Dendritic cell treated with granulocyte-macrophage colony-stimulating factor and Interleukin-4, amounts not matched to agents 40 ng/mL and 50 ng/mL, for 4 days (primary cell): Measurements from ENCODE around the gene CCNL1.

Source experiments
- H3K27ac Mint-ChIP-seq: one replicate; pipeline ENCODE4 v1.8.0; 2022; ENCODE audit warnings: mild to moderate bottlenecking, mixed read lengths
- H3K27me3 Mint-ChIP-seq: one replicate; pipeline ENCODE4 v1.8.0; 2022; ENCODE audit warnings: mild to moderate bottlenecking, mixed read lengths
- H3K36me3 Mint-ChIP-seq: one replicate; pipeline ENCODE4 v1.8.0; 2022; ENCODE audit warnings: low read depth, mixed read lengths
- H3K4me1 Mint-ChIP-seq: one replicate; pipeline ENCODE4 v1.8.0; 2022; ENCODE audit warnings: low read depth, mixed read lengths
- H3K4me3 Mint-ChIP-seq: one replicate; pipeline ENCODE4 v1.8.0; 2022; ENCODE audit warnings: mild to moderate bottlenecking, moderate library complexity, mixed read lengths
- H3K9me3 Mint-ChIP-seq: one replicate; pipeline ENCODE4 v1.8.0; 2022; ENCODE audit warnings: mixed read lengths
- intact Hi-C: fragments of 100-400 bp; cut with micrococcal nuclease; formaldehyde crosslinking; loops from one replicate; pipeline ENCODE4 v1.15.0; 2022

Gene CCNL1

DNA sequence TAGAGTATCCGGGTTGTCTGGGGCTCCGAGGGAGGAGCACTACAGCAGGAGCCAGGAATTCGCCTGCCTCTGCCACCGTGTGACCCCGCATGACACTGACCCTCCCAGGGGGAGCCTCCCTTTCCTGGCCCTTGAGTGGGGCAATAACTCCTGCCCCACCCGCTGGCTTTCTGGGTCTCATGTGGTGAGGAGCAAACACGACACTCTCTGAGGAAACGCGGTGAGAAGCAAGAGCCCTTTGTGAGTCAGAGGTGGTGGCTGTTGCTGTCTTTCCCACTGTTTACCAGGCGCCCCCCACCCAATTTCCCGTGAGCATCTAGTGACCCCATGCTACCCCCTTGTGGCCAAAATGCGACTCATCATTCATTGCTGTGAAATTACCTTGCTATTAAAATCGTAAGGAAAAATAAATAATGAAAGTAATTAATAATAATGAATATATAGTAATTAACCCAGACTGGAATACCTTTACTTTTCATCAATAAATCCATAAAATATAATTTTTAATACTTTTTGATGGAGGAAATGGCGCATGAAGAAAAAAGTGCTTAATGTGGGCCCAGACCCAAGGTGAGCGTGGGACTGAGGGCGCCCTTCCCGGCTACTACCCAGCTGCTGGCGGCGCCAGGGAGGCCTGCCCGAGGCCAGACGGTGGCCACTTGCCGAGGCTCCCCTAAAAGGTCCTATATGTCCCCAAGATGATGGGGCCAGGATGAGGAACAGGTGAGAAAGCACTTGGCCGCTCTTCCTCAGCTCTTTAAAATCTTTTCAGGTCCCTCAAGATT, 29.3 kb downstream of the CCNL1 start:
- Mint-ChIP-seq H3K27ac (no peak overlapping the region), H3K27me3 (peaks cover 5% of the 10 kb centered on the region), H3K9me3 (no peaks in the 10 kb centered on the region), H3K36me3 (peaks cover 3% of the 10 kb centered on the region), H3K4me3 (no peak overlapping the region), H3K4me1 (peaks cover 27% of the 10 kb centered on the region)
- intact Hi-C loops, result loop anchor here (10.0 kb wide), 1 partner anchor 426 kb away; no protein-coding TSS in a partner anchor

DNA sequence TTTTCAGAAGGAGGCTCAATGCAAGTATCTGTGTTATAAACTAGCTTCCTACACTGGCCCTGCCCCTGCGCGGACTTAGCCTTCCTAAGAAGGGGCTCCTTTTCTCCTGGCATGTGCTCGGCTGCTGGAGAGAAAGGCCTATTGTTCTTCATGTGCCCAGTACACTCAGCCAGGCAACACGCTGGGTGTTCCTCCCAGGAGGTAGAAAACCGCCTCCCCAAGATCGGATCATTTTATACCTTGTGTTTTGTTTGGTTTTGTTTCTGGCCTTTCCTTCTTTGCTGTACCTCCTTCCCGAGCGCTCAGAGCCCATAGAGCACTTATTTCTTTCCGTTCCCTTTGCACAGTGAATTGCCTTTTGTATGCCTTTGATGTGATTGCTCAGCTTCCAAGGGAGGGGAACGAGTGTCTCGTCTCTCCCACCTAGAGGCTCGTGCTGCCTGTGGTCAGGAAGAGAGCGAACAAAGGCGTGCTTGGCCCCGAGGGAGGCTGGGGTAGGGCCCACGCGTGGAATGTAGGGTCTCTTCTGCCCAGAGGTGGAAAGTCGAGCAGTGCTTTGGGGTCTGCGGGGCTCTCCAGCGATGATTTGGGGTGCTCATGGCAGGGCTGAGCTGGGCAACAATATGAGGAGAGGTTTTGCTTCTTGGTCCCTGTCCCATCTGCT, 30.0 kb downstream of the CCNL1 start:
- intact Hi-C loops, result loop anchor here (10.0 kb wide), 1 partner anchor 425 kb away; no protein-coding TSS in a partner anchor
- Mint-ChIP-seq H3K4me1 (peaks cover 28% of the 10 kb centered on the region), H3K36me3 (no peaks in the 10 kb centered on the region), H3K27me3 (peaks cover 5% of the 10 kb centered on the region), H3K4me3 (no peak overlapping the region), H3K27ac (no peak overlapping the region), H3K9me3 (no peaks in the 10 kb centered on the region)

DNA sequence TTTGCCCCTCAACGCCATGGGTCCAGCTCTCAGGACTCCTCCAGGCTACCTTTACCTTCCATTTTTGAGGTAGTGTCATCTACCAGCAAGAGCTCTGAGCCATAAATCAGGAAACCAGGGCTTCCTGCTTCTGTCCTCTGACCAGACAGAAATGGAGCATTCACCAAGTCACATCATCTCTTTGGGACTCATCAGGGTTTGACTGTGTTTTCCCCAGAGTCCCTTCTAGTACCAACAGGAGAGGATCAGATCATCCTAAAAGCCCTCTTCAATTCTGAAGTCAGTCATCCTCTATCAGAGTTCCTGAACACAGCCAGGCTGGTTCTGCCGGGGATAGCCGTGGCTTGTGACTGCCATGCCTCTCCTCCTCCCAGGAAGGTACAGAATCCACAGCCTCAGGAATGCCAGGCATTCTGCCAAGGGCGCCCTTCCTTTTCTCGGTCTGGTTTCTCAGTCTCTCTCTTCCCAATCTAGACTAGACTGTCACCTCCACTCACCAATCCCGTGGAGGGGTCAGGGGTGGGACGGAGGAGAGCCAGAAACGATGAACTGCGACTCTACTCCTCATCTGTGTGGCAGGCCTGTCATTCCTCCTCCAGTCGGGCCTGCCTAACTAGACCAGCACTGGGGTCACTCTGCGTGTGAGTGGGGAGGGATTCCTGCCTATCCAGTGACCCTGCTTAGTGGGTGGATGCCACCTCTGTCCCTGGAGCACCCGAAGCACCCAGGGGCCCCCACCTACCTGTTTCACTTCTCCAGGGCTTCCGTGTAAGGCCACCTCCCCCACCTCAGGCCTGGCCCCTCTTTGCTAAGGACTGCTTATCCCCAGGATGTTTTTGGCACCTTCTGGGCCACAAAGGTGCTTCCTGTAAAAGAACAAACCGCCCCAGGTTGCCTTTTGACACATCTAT, 30.9 kb downstream of the CCNL1 start:
- Mint-ChIP-seq H3K27ac (no peak overlapping the region), H3K4me1 (peaks cover 33% of the 10 kb centered on the region), H3K4me3 (no peak overlapping the region)

DNA sequence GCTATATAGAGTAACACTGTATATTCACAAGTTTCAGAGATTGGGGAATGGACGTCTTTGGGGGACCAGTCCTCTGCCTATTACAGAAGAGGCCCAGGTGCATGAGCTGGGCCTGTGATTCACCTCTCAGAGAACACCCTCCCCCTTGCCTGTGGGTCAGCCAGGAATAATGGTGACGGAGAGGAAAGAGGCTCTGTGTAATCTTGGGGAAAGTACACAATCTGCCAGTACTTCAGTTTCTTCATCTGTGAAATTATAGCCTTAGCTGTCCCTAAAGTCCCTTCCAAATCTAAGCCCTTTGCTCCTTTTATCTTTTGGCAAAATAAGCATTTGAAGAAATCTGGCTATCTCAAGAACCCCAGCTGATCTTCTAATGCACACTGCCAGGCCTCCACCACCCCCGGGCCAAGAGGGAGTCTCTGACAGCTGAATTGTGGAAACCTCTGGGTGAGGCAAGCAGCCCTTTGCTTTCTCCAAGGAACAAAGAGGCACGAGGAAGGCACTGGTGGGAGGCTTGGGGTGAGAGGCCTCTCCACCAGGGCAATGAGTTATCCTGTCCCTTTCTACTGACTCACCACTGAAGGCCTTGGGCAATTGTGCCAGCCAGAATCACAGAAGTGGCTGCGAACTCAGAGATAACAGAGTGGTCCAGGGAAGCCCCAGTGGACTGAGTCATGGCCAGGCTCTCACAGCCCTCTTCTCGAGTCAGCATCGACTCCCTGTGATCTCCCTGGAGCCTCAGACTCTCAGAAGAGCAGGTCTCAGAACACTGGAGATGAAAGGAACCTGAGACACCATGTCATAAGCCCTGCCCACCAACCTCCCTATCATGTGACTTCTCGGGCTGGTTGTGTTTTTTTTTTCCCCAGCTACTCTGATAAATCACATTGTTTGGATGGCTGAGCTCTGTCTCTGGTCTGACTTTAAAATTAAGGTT, 31.8 kb downstream of the CCNL1 start:
- intact Hi-C loops, result no loop called here
- Mint-ChIP-seq H3K9me3 (no peaks in the 10 kb centered on the region), H3K27ac (no peak overlapping the region), H3K36me3 (no peaks in the 10 kb centered on the region), H3K4me3 (no peak overlapping the region), H3K4me1 (peaks cover 33% of the 10 kb centered on the region), H3K27me3 (peaks cover 5% of the 10 kb centered on the region)

More for the DNA sequence above, 30.9 kb downstream of the CCNL1 start:
- no peaks in the 10 kb centered on the region for H3K9me3 Mint-ChIP-seq
- intact Hi-C loops, result no loop called here
- no peaks in the 10 kb centered on the region for H3K36me3 Mint-ChIP-seq
- H3K27me3 Mint-ChIP-seq, result peaks cover 5% of the 10 kb centered on the region

DNA sequence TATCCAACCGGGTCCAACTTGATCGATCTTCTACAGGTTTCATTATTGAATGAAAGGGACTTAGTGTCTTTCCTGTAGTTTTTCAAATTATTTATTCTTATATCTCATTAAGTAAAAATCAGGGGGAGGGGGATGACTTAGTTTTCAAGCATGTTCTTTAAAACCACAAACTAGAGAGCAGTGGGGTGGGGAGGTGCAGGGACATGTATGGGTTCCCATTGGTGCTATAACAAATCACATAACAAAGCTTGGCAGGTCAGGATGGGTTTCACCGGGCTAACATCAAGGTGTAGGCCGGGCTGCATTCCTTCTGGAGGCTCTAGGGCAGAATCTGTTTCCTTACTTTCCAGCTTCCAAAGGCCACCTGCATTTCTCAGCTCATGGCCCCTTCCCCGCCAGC, 32.7 kb downstream of the CCNL1 start:
- no peak overlapping the region for H3K4me3 Mint-ChIP-seq
- H3K9me3 Mint-ChIP-seq, result no peaks in the 10 kb centered on the region
- H3K27me3 Mint-ChIP-seq, result peaks cover 5% of the 10 kb centered on the region
- H3K36me3 Mint-ChIP-seq, result no peaks in the 10 kb centered on the region
- intact Hi-C loops, result no loop called here
- H3K4me1 Mint-ChIP-seq, result peaks cover 33% of the 10 kb centered on the region
- no peak overlapping the region for H3K27ac Mint-ChIP-seq

DNA sequence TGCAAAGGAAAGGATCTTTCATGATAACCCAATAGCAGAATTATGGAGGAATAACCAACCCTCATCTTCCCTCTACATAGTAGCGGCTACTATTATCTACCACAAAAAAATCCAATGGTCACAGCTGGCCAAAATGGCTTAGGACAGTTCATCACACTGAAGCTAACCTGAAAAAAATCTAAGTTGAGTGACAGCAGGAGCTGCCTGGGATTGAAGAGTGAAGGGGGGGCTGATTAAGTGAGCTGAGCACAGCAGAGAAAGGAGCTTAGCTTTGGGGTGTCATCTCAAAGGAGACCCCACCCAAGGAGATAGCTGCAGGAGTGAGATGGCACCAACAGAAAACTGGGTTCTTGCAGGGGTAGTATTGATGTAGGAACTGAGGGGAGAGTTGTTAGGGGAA, 33.6 kb downstream of the CCNL1 start:
- intact Hi-C loops, result no loop called here
- Mint-ChIP-seq H3K27me3 (peaks cover 7% of the 10 kb centered on the region), H3K4me3 (no peak overlapping the region), H3K36me3 (no peaks in the 10 kb centered on the region), H3K27ac (no peak overlapping the region), H3K9me3 (no peaks in the 10 kb centered on the region), H3K4me1 (peaks cover 30% of the 10 kb centered on the region)

GRCh38 chr3:157125101-157125500, 34.8 kb downstream of the CCNL1 start:
- Mint-ChIP-seq H3K9me3 (no peaks in the 10 kb centered on the region), H3K27me3 (peaks cover 9% of the 10 kb centered on the region), H3K36me3 (no peaks in the 10 kb centered on the region), H3K27ac (no peak overlapping the region), H3K4me3 (no peak overlapping the region), H3K4me1 (peaks cover 18% of the 10 kb centered on the region)
- intact Hi-C loops, result no loop called here

DNA sequence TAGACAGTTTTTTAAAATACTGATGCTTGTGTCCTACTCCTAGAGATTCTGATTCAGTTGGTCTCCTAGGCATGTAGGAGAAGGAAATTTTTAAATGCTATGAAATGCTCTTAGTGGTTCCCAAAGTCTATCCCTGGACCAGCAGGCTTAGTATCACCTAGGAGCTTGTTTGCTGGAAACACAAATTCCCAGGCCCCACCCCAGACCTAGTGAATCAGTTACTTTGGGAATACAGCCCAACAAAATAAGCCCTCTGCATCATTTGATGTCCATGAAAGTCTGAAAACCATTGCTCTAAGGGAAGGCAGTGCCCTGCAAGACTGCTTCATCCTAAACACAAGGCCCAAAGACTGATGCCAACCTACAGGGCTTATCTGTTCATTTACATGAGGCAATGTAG, 36.3 kb downstream of the CCNL1 start:
- Mint-ChIP-seq H3K27ac (no peak overlapping the region), H3K4me3 (no peak overlapping the region), H3K36me3 (no peaks in the 10 kb centered on the region), H3K4me1 (peaks cover 14% of the 10 kb centered on the region), H3K9me3 (no peaks in the 10 kb centered on the region), H3K27me3 (peaks cover 16% of the 10 kb centered on the region)
- intact Hi-C loops, result no loop called here

DNA sequence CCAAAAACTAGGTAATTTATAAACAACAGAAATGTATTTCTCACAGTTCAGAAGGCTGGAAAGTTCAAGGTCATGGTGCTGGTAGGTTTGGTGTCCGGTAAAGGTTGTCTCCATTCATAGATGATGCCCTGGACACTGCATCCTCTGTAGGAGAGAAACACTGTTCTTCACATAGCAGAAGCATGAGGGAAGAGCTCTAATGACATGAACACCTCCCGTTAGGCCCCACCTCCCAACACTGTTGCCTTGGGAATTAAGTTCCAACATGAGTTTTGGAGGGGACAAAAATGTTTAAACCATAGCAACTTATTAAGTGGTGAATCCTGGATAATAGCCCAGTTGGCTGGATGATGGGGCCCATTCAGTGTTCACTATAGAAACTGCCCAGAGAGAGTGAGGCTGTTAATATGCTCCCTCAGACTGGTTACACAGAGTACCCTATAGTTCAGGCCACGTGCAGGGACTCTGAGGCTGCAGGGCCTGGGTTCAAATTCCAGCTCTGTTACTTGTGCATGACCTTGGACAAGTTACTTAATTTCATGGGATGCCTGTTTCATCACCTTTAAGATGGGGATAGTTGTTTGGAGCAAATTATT, 37.0 kb downstream of the CCNL1 start:
- intact Hi-C loops, result no loop called here
- H3K36me3 Mint-ChIP-seq, result no peaks in the 10 kb centered on the region

GRCh38 chr3:157122116-157122515, 37.8 kb downstream of the CCNL1 start:
- peaks cover 6% of the 10 kb centered on the region for H3K4me1 Mint-ChIP-seq
- no peaks in the 10 kb centered on the region for H3K36me3 Mint-ChIP-seq
- intact Hi-C loops, result no loop called here

More for the DNA sequence above, 37.0 kb downstream of the CCNL1 start:
- H3K9me3 Mint-ChIP-seq, result no peaks in the 10 kb centered on the region
- H3K4me1 Mint-ChIP-seq, result peaks cover 7% of the 10 kb centered on the region
- peaks cover 16% of the 10 kb centered on the region for H3K27me3 Mint-ChIP-seq
- H3K27ac Mint-ChIP-seq, result no peak overlapping the region
- H3K4me3 Mint-ChIP-seq, result no peak overlapping the region

DNA sequence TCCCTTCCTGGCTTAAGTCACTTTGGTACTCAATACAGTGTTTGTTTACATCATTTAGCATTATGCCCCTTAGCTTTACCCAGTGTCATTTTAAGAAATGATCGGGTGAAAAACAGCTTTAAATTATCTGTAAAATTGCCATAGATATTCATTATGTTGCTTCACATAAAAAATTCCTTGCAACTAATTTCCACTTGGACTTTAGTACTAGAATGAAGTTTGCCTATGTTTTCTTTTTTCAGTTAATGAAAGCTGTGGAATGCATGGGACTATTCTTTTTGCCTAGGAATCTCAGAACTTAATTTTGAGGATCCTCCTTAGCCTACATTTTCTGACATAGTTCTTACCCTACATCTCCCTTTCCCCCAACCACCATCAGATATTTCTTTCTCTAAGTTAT, 38.4 kb downstream of the CCNL1 start:
- no peaks in the 10 kb centered on the region for H3K9me3 Mint-ChIP-seq
- H3K36me3 Mint-ChIP-seq, result no peaks in the 10 kb centered on the region
- intact Hi-C loops, result no loop called here
- H3K27ac Mint-ChIP-seq, result no peak overlapping the region
- H3K27me3 Mint-ChIP-seq, result peaks cover 16% of the 10 kb centered on the region
- no peak overlapping the region for H3K4me3 Mint-ChIP-seq
- peaks cover 6% of the 10 kb centered on the region for H3K4me1 Mint-ChIP-seq

More at GRCh38 chr3:157122116-157122515, 37.8 kb downstream of the CCNL1 start:
- Mint-ChIP-seq H3K27me3 (peaks cover 16% of the 10 kb centered on the region), H3K4me3 (no peak overlapping the region), H3K27ac (no peak overlapping the region), H3K9me3 (no peaks in the 10 kb centered on the region)

DNA sequence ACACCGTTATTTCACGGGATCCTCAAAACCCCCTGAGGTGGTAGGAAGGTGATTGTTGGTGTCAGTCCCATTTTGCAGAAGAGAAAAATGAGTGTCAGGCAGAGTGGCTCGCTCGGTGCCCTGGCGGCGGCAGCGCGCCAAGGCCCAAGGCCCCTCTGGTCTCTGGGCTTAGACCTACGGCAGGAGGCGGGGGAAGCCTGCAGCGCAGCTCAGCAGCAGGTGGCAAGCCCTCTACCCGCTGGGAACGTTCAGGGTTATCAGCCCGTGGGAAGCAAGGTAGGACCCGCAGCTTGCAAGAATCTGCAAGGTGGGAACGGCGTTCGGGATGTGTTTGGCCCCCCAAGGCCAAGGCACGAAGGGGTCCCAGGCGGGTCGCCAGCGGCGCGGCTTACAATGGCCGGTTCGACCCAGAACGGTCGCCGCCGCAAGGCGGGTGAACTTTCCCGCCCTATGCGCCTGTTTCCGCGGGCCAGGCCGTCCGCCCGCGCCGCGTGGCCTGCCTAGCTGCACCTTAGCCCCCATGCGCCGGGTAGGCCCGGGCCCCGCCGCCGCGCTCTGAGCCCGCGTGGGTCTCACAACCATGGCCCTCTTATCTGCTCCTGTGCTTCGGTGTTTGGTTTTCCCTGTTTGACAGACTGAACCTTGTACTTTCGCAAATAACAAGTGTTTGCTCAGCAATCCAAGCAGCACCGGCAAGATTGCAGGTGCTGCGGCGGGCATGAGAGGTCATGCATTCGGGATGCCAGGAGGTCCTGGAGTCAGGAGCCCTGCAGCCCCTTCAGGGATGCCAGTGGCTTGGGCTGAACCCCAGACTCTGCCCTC, 39.7 kb downstream of the CCNL1 start:
- Mint-ChIP-seq H3K27me3 (peaks cover 18% of the 10 kb centered on the region), H3K4me3 (no peak overlapping the region), H3K4me1 (peaks cover 6% of the 10 kb centered on the region), H3K9me3 (no peaks in the 10 kb centered on the region), H3K27ac (no peak overlapping the region), H3K36me3 (no peaks in the 10 kb centered on the region)
- intact Hi-C loops, result no loop called here
